ENCODE data around the gene ZNF200.

DNA sequence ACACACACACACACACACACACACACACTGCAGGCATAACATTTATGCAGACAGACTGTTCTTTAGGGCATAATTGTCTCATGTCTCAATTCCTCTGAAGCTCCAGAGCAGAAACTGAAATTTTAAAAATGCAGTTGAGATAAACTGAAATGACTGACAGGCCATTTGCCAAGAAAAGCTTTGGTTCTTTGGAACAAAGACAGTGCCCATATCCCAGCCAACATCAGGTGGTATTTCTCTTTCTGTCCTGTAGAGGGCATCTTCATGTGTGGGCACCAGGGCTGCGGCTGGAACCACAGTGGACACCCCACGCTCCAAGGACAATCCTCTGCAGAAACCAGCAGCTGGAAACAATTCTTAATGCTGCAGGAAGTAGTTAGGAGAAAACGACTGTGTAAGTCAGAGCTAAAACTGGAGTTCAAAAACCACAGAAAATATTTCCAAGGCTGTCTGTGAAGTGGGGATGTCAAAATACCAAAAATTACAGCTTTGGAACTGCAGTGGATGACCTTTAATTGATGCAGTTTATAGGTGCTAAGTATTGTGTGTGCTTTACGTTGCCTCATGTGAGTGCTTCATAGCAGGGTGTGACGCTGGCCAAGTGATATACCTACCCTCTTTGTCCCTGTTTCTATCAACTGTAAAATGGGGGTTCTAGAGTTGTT lies 32.0 kb upstream of the ZNF200 start:
- TF ChIP-seq POLR2A (IDR thresholded peaks at IDR 0.05) = no peak
- TF ChIP-seq, protein P1, sequence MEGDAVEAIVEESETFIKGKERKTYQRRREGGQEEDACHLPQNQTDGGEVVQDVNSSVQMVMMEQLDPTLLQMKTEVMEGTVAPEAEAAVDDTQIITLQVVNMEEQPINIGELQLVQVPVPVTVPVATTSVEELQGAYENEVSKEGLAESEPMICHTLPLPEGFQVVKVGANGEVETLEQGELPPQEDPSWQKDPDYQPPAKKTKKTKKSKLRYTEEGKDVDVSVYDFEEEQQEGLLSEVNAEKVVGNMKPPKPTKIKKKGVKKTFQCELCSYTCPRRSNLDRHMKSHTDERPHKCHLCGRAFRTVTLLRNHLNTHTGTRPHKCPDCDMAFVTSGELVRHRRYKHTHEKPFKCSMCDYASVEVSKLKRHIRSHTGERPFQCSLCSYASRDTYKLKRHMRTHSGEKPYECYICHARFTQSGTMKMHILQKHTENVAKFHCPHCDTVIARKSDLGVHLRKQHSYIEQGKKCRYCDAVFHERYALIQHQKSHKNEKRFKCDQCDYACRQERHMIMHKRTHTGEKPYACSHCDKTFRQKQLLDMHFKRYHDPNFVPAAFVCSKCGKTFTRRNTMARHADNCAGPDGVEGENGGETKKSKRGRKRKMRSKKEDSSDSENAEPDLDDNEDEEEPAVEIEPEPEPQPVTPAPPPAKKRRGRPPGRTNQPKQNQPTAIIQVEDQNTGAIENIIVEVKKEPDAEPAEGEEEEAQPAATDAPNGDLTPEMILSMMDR (IDR thresholded peaks at IDR 0.05) = peak; percentile 31 to 41 (median 36)

Data from right lobe of liver (tissue), 4 donors.